Cardiac fibroblast (primary cell): Measurements from ENCODE around the gene GSE1.

Source experiments
- DNase-seq, 2 donors: peaks; one replicate each; pipeline versions ENCODE4 v3.0.0 to v3.0.0-alpha.2; 2010; ENCODE audit warnings: low read depth in 2 of 2
- H3K4me3 ChIP-seq, 2 donors: replicated peaks in 1 of 2; 1 replicate in 1 of 2; 2 replicates in 1 of 2; pipeline ENCODE4 v1.5.1; 2011; ENCODE audit warnings: low read depth in 2 of 2, low read length in 2 of 2, mild to moderate bottlenecking in 2 of 2, moderate library complexity in 1 of 2
- CTCF ChIP-seq: IDR thresholded peaks from one replicate; pipeline ENCODE4 v1.5.1; 2011; ENCODE audit warnings: low read depth, mild to moderate bottlenecking, low read length, inconsistent platforms

Gene GSE1

DNA sequence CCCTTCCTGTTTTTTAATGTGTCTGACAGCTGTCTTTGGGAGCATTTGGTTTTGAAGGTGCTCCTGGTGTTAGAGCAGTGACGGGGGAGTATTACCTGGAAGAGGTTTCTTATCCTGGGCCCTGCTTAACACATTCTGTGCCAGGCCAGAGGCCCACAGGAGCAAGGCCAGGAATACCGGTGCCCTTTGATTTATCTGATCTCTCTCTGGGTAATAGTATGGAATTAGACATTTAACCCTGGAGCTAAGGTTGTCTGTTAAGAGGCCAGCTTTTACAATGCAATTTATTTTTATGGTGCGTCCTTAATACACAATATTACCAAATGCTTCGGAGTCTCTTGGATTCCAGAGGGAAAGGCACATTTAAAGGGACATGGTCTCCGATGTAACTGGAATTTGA, 37.2 kb upstream of the GSE1 start:
- no peak for TF ChIP-seq CTCF
- DNase-seq: no peak
- no peak overlapping the region for H3K4me3 ChIP-seq

DNA sequence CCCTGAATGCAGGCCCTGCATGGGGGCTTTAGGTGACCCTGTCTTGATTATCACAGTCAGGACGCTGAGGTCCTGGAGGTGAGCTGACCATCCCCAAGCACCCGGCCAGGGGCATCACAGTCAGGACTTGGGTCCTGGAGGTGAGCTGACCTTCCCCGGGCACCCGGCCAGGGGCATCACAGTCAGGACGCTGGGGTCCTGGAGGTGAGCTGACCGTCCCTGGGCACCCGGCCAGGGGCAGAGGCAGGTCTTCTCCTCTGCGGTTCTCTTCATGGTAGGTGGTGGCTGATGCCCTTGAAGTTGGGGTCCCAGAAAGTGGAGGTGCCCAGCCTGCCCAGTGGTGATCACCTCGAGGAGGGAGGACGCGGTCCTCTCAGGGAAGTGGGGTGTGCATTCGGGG, 36.2 kb upstream of the GSE1 start:
- TF ChIP-seq CTCF: no peak
- H3K4me3 ChIP-seq: no peak overlapping the region
- no peak for DNase-seq

DNA sequence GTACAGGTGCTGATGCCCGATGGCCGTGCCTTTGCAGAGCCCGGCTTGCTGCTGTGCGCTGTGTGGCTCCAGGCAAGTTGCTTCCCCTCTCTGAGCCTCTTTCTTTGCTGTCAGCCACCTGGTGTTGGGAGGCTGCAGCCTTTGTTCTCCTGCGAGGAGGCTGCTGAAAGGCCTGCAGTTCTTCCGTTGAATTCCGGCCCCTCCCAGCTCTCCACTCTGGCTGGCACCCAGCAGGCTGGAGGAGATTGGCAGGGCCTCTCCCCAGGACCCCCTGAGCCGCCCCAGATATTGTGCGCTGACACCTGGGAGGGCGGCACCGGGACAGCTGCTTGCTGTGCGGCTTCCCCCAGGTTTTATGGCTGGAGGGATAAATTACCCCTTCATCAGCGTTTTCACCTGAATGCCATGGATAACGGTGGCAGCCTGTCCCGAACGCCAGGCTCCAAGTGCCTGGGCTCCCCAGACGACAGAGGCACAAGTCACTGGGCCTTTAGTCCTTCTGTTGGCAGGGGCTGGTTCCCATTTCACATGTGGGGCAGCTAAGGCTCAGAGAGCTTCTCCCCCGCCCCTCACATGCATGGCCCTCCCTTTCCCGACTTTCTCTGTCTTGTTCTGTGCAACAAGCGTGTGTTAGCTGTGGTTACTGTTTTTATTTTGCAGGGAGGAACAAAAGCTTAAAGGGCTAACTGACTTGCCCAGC, 35.1 kb upstream of the GSE1 start:
- no peak for TF ChIP-seq CTCF
- no peak overlapping the region for H3K4me3 ChIP-seq
- DNase-seq: no peak

- H3K4me3 ChIP-seq: no peak overlapping the region
- no peak for TF ChIP-seq CTCF
- no peak for DNase-seq
These were observed 34.5 kb upstream of the GSE1 start for GRCh38 chr16:85578599-85578948.

DNA sequence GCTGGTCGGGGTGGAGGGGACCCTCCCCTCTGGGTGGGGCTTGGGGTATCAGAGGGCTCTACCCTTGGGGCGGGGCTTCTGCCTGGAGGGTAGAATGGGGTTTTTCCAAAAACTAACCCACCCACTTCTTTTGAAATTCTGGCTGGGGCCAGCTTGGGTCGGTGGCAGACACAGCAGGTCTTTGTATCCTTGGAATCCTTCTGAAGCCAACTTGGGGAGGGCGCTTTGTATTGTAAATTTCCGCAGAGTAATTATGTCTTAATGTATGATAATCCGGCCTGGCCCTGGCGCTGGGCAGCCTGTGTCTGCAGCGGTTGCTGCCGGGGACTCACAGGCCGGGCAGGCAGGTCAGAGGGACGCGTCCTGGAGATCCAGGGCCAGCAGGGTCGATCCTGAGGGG, 33.9 kb upstream of the GSE1 start:
- TF ChIP-seq CTCF: no peak

GRCh38 chr16:85579923-85580580, 33.1 kb upstream of the GSE1 start:
- no peak for TF ChIP-seq CTCF
- DNase-seq: peak in 1 of 2 donors; percentile 53
- H3K4me3 ChIP-seq: no peak overlapping the region

More for the DNA sequence above, 33.9 kb upstream of the GSE1 start:
- no peak overlapping the region for H3K4me3 ChIP-seq
- DNase-seq: no peak
